Large intestine (tissue), 3 donors: ENCODE data around the gene CHRNB1. TPM values are rescaled to one million over a fixed set of nuclear protein-coding genes. Genes with fewer than 3 reads are reported as not detected.
"Not testable (repeated sequence)": the region's sequence is repeated elsewhere in the genome, so short reads cannot be mapped to it uniquely, and the experiment has no call there.

Experiments used
- DNase-seq, 2 donors: peaks; one replicate each; pipeline versions ENCODE4 v3.0.0 to v3.0.0-alpha.2; 2013
- H3K27ac ChIP-seq: one replicate; pipeline ENCODE4 v1.5.1; 2013; ENCODE audit warnings: low read length
- H3K27me3 ChIP-seq: 2 replicates; pipeline ENCODE4 v1.6.1; 2013; ENCODE audit warnings: low read length; ENCODE audit not compliant: control insufficient read depth, insufficient read depth
- H3K36me3 ChIP-seq: 2 replicates; pipeline ENCODE4 v1.6.1; 2013; ENCODE audit warnings: low read length; ENCODE audit not compliant: control insufficient read depth, insufficient read depth
- H3K4me1 ChIP-seq: one replicate; pipeline ENCODE4 v1.6.1; 2013; ENCODE audit warnings: low read length; ENCODE audit not compliant: control insufficient read depth, insufficient read depth
- H3K4me3 ChIP-seq: one replicate; pipeline ENCODE4 v1.5.1; 2013; ENCODE audit warnings: low read length
- H3K9me3 ChIP-seq: one replicate; pipeline ENCODE4 v1.6.1; 2013; ENCODE audit warnings: mild to moderate bottlenecking, low read depth, low read length, moderate library complexity; ENCODE audit not compliant: control insufficient read depth
- WGBS: methylation state at CpG from one replicate; pipeline ENCODE4 v1.1.5; 2013; ENCODE audit warnings: low lambda C conversion rate; ENCODE audit not compliant: insufficient coverage; 5-methylcytosine and 5-hydroxymethylcytosine counted together
- polyA plus RNA-seq: library from polyadenylated mRNA; unstranded; fragments of 120-200 nt; gene quantifications from one replicate; pipeline ENCODE4 v1.2.1, GENCODE V29; 2013

The CHRNB1 gene
- polyA plus RNA-seq, 1 donor = 7.4 TPM

- no peaks in the 10 kb centered on the region for H3K27me3 ChIP-seq
- no peaks in the 10 kb centered on the region for H3K9me3 ChIP-seq
- H3K36me3 ChIP-seq = peaks cover 54% of the 10 kb centered on the region
- DNase-seq = no peak
- H3K4me3 ChIP-seq = no peak overlapping the region
- no CpG with 5 or more reads among the region's 3 CpGs for WGBS
- no peaks in the 10 kb centered on the region for H3K4me1 ChIP-seq
- no peak overlapping the region for H3K27ac ChIP-seq
Measured at GRCh38 chr17:7467498-7467897, 22.6 kb downstream of the CHRNB1 start.

- no CpG with 5 or more reads among the region's 11 CpGs for WGBS
- H3K36me3 ChIP-seq = peaks cover 46% of the 10 kb centered on the region
Measured at GRCh38 chr17:7468290-7468689, 23.4 kb downstream of the CHRNB1 start.

GRCh38 chr17:7468804-7469389 lies 24.0 kb downstream of the CHRNB1 start:
- no peak for DNase-seq
- Histone ChIP-seq H3K4me3 (no peak overlapping the region), H3K27me3 (no peaks in the 10 kb centered on the region), H3K4me1 (no peaks in the 10 kb centered on the region), H3K36me3 (peaks cover 40% of the 10 kb centered on the region), H3K27ac (no peak overlapping the region), H3K9me3 (no peaks in the 10 kb centered on the region)
- WGBS = 92% methylated on average over 2 of the region's 12 CpGs

More at GRCh38 chr17:7468290-7468689, 23.4 kb downstream of the CHRNB1 start:
- Histone ChIP-seq H3K9me3 (no peaks in the 10 kb centered on the region), H3K4me1 (no peaks in the 10 kb centered on the region), H3K27me3 (no peaks in the 10 kb centered on the region), H3K4me3 (no peak overlapping the region), H3K27ac (no peak overlapping the region)
- no peak for DNase-seq

DNA sequence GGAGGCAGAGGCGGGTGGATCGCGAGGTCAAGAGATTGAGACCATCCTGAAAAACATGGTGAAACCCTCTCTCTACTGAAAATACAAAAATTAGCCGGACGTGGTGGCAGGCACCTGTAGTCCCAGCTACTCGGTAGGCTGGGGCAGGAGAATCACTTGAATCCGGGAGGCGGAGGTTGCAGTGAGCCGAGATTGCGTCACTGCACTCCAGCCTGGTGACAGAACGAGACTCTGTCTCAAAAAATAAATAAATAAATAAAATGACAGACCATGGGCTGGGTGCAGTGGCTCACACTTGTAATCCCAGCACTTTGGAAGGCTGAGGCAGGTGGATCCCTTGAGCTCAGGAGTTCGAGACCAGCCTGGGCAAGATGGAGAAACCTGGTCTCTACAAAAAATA lies 25.0 kb downstream of the CHRNB1 start:
- not testable (repeated sequence) for H3K27ac ChIP-seq, H3K9me3 ChIP-seq, H3K27me3 ChIP-seq, H3K4me3 ChIP-seq, DNase-seq, H3K4me1 ChIP-seq
- peaks cover 38% of the 10 kb centered on the region for H3K36me3 ChIP-seq
- WGBS = 83% methylated on average over 2 of the region's 12 CpGs

DNA sequence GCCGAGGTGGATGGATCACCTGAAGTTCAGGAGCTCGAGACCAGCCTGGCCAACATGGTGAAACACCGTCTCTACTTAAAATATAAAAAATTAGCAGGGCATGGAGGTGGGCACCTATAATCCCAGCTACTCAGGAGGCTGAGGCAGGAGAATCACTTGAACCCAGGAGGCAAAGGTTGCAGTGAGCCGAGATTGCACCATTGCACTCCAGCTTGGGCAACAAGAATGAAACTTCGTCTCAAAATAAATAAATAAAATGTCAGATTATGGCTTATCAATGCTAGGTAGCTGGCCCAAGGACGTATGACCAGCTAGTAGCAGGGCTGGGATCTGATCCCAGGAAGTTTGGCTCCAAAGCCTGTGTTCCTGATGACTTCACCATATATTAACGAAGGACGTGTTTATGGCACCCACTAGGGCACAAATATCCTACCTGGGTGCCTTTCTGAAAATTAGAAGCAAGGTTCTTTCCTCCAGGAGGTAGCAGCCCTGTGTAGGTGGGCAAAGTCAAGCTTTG lies 25.7 kb downstream of the CHRNB1 start:
- not testable (repeated sequence) for H3K27ac ChIP-seq, H3K9me3 ChIP-seq, H3K27me3 ChIP-seq, DNase-seq, H3K4me3 ChIP-seq
- Histone ChIP-seq H3K4me1 (peaks cover 12% of the 10 kb centered on the region), H3K36me3 (peaks cover 33% of the 10 kb centered on the region)
- 82% methylated on average over 2 of the region's 8 CpGs for WGBS

DNA sequence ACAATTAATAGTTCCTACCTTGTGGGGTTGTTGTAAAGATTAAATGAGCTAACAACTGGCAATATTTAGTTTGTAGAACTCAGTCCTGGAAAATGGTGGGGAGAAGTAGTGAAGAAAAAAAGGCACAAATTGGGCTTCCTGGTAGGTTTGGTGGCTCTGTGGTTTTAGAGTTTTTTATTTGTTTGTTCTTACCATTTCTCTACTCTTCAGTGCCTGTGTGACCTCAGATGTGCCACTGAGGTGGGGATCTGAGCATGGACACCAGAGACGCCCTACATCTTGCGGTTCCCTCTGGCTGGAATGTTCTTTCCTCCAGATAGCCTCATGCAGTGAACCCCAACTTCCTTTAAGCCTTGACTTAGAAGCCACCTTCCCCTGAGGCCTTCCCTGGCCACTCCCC lies 26.9 kb downstream of the CHRNB1 start:
- Histone ChIP-seq H3K27me3 (no peaks in the 10 kb centered on the region), H3K4me3 (no peak overlapping the region), H3K27ac (no peak overlapping the region), H3K9me3 (no peaks in the 10 kb centered on the region), H3K36me3 (peaks cover 25% of the 10 kb centered on the region), H3K4me1 (peaks cover 23% of the 10 kb centered on the region)
- WGBS = no CpG with 5 or more reads among the region's 2 CpGs
- no peak for DNase-seq

- H3K4me3 ChIP-seq, H3K27me3 ChIP-seq, H3K36me3 ChIP-seq, H3K9me3 ChIP-seq: not testable (repeated sequence)
- peak overlapping the region; percentile 97 for H3K27ac ChIP-seq
- H3K4me1 ChIP-seq = peaks cover 33% of the 10 kb centered on the region
- WGBS = no CpG with 5 or more reads among the region's 8 CpGs
- peak; percentile 58 to 65 for DNase-seq
Measured at GRCh38 chr17:7474767-7475166, 29.9 kb downstream of the CHRNB1 start.

DNA sequence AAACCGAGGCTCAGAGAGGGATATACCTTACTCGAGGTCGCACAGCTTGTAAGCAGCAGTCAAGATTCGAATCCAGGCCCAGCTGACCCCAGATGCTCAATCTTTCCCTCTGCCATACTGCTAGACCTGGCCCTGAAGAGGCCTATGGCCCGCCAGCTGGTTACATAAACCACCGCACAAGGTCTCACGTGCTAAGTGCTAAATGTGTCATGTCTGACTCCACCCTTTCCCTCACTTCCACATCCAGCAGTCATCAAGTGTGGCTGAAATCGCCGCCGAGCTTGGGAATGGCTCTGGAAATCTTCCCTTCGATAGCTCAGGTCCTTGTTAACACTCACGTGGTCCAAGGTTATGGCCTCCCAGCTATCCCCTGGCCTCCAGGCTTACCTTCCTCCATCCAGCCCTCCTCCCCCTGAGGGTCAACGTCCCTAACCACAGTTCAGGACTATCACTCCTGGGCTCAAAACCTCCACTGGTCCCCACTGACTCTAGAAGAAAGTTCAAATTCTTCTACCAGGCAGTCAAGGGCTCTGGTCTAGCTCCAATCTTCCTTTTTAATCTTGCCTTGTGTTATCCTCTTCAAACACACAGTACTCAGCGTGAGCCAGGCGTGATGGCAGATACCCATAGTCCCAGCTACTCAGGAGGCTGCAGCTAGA lies 31.0 kb downstream of the CHRNB1 start:
- WGBS = no CpG with 5 or more reads among the region's 15 CpGs
- peaks cover 8% of the 10 kb centered on the region for H3K36me3 ChIP-seq

GRCh38 chr17:7476494-7476893 lies 31.6 kb downstream of the CHRNB1 start:
- Histone ChIP-seq H3K9me3 (no peaks in the 10 kb centered on the region), H3K4me1 (peaks cover 46% of the 10 kb centered on the region), H3K4me3 (no peak overlapping the region), H3K36me3 (peaks cover 8% of the 10 kb centered on the region), H3K27me3 (no peaks in the 10 kb centered on the region), H3K27ac (peak overlapping the region; percentile 97)
- DNase-seq = peak in 1 of 2 donors; percentile 49
- no CpG with 5 or more reads among the region's 3 CpGs for WGBS

More for the DNA sequence above, 31.0 kb downstream of the CHRNB1 start:
- peaks cover 43% of the 10 kb centered on the region for H3K4me1 ChIP-seq
- no peaks in the 10 kb centered on the region for H3K9me3 ChIP-seq
- no peak overlapping the region for H3K4me3 ChIP-seq
- no peaks in the 10 kb centered on the region for H3K27me3 ChIP-seq
- peak; percentile 90 to 92 for DNase-seq
- H3K27ac ChIP-seq = peak overlapping the region; percentile 97

DNA sequence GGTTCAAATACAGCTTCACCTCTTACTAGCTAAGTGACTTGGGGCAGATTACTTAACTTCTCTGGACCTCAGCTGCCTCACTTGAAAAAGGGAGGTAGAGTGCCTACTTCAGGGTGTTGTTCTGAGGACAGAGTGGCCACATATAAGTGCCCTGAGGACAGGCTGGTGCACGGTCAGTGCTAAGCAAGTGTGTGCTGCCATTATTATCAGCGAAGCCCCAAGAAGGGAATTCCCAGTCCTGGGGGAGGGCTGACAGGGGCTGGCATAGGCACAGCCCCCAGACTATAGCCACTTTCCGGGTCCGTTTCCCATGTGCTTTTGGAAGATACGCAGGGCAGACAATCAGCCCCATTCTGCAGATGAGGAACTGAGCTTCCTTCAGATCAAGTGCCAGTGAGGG lies 32.1 kb downstream of the CHRNB1 start:
- H3K9me3 ChIP-seq = no peaks in the 10 kb centered on the region
- H3K36me3 ChIP-seq = peaks cover 8% of the 10 kb centered on the region
- WGBS = no CpG with 5 or more reads among the region's 5 CpGs
- H3K4me3 ChIP-seq = peak overlapping the region; percentile 66
- H3K27me3 ChIP-seq = no peaks in the 10 kb centered on the region
- no peak for DNase-seq
- peaks cover 51% of the 10 kb centered on the region for H3K4me1 ChIP-seq
- H3K27ac ChIP-seq = peak overlapping the region; percentile 97
